Heart left ventricle (tissue), 16 donors: ENCODE measurements around the gene PIK3R6. TPM values are rescaled to one million over a fixed set of nuclear protein-coding genes. Genes with fewer than 3 reads are reported as not detected.

ENCODE experiments used
- ATAC-seq, 4 donors: fragments of 200-7000 bp; cut with Tn5 transposase; one replicate each; pipeline ENCODE4 v1.9.1; 2020 to 2022; ENCODE audit warnings: moderate library complexity in 4 of 4, mild to moderate bottlenecking in 3 of 4, moderate number of reproducible peaks in 1 of 4
- DNase-seq, 5 donors: peaks; one replicate each; pipeline ENCODE4 v3.0.0-alpha.2; 2020
- H3K27ac ChIP-seq, 12 donors: fragments of 200-600 bp; sonication (generic) in 4 of 12; one replicate each; pipeline versions ENCODE4 v1.5.0 to v1.8.0; 2016 to 2022; ENCODE audit warnings: mild to moderate bottlenecking in 2 of 12
- H3K27me3 ChIP-seq, 9 donors: fragments of 200-600 bp; sonication (generic) in 2 of 9; one replicate each; pipeline versions ENCODE4 v1.5.1 to v1.8.0; 2016 to 2022; ENCODE audit warnings: mild to moderate bottlenecking in 3 of 9
- H3K36me3 ChIP-seq, 9 donors: fragments of 200-600 bp; sonication (generic) in 2 of 9; one replicate each; pipeline versions ENCODE4 v1.5.0 to v1.8.0; 2018 to 2022; ENCODE audit warnings: mild to moderate bottlenecking in 2 of 9
- H3K4me1 ChIP-seq, 12 donors: fragments of 200-600 bp; sonication (generic) in 4 of 12; one replicate each; pipeline versions ENCODE4 v1.5.0 to v1.8.0; 2016 to 2022; ENCODE audit warnings: mild to moderate bottlenecking in 3 of 12
- H3K4me3 ChIP-seq, 12 donors: fragments of 200-600 bp; sonication (generic) in 4 of 12; one replicate each; pipeline versions ENCODE4 v1.5.0 to v1.8.0; 2017 to 2022; ENCODE audit warnings: mild to moderate bottlenecking in 9 of 12, moderate library complexity in 4 of 12
- H3K9me3 ChIP-seq, 12 donors: fragments of 200-600 bp; sonication (generic) in 4 of 12; one replicate each; pipeline versions ENCODE4 v1.5.0 to v1.8.0; 2016 to 2022; ENCODE audit warnings: mild to moderate bottlenecking in 1 of 12
- CTCF ChIP-seq, 12 donors: fragments of 200-600 bp; sonication (generic) in 4 of 12; IDR thresholded peaks; one replicate each; pipeline versions ENCODE4 v1.5.0 to v1.8.0; 2018 to 2022; ENCODE audit warnings: antibody characterized with exemption in 12 of 12, mild to moderate bottlenecking in 5 of 12
- POLR2A ChIP-seq, 2 donors: fragments of 450-650 bp; IDR thresholded peaks; one replicate each; pipeline ENCODE4 v1.6.1; 2017; ENCODE audit warnings: antibody characterized with exemption in 2 of 2, mild to moderate bottlenecking in 2 of 2, moderate library complexity in 2 of 2
- WGBS, 4 donors: extraction: QIAGEN DNeasy Blood & Tissue Kit in 2 of 4; methylation state at CpG; one replicate each; pipeline versions ENCODE4 v1.1.5 to v1.1.7; 2013 to 2018; 5-methylcytosine and 5-hydroxymethylcytosine counted together
- intact Hi-C, 10 donors: fragments of 100-400 bp; cut with DNase I; formaldehyde crosslinking; loops; one replicate each; pipeline versions ENCODE4 v1.11.1 to v1.14.2; 2022
- polyA plus RNA-seq, 2 donors: library from polyadenylated mRNA; stranded (reverse); fragments of 200-250 nt; gene quantifications; one replicate each; pipeline ENCODE4 v1.2.3, GENCODE V29; 2013
- total RNA-seq, 9 donors: library from RNA; depleted of rRNA in 2 of 9; stranded (reverse); fragments of >200 nt in 2 of 9; fragmentation: NEBNext Ultra II Directional in 3 of 9; extraction: Animal tissue kit (Norgen Biotek cat#: 25700) in 3 of 9; gene quantifications; one replicate each; pipeline versions ENCODE4 v1.1.0 to v1.2.4, GENCODE V29; 2016 to 2023
- donor health status: ischemic (EF 13 %, LVEDD 7.1; RV severe dilation, severe dysfunction).
- donor health status: healthy with polysubstance abuse.
- donor health status: DM: no; HTN: yes; CAD: no.
- donor health status: DM: no; HTN: no; CAD: no.
- donor health status: ischemic (EF 25% LVEDD 6.9; RV normal size, moderate dysfunction).
- donor health status: ischemic (EF 25% LVEDD 5.7; RV mildly dilated, moderate dysfunction).
- donor health status: healthy.
- donor health status: DM: yes; HTN: yes; CAD: no.
- donor health status: ischemic (EF 35%, LVEDD 5.7; RV mildly dilated, moderate dysfunction).
- donor health status: nonischemic (EF 11% LVEDD 7.7; RV severe dilation, severe dysfunction).
- donor health status: DM: yes; HTN: yes; CAD: no.
- donor health status: PGD.
- donor health status: ischemic (EF 29% LVEDD 5.4; RV normal size, mild dysfunction).
- donor health status: nonischemic (EF 23%, LVEDD 6.1; RV moderate dilation, normal function).

PIK3R6 gene
- total and polyA plus RNA-seq, 11 donors = 0.21 to 5.4 (median 1.0) TPM

- Histone ChIP-seq H3K36me3 (peaks cover 0 to 53% (median 0%) of the 10 kb centered on the region in 9 donors), H3K4me1 (peaks cover 0 to 21% (median 0%) of the 10 kb centered on the region in 12 donors), H3K9me3 (no peaks in the 10 kb centered on the region), H3K4me3 (peak overlapping the region in 5 of 12 donors; percentile 4 to 20 (median 17)), H3K27ac (no peak overlapping the region), H3K27me3 (peaks cover 0 to 4% (median 0%) of the 10 kb centered on the region in 9 donors)
- ATAC-seq (no peak), DNase-seq (peak in 1 of 5 donors; percentile 14)
- WGBS, 4 donors = 74 to 77% (median 76%) methylated on average over 17 of the region's 17 CpGs
- intact Hi-C loops = loop anchor here in 6 of 10 donors (5.0 to 10.0 kb wide), 7 partner anchors 57 to 479 kb away; no protein-coding TSS in a partner anchor
- TF ChIP-seq POLR2A (IDR thresholded peaks at IDR 0.05) (no peak), CTCF (IDR thresholded peaks at IDR 0.05) (no peak)
Observed at GRCh38 chr17:8894202-8894671, 26.8 kb upstream of the PIK3R6 start.

- no peaks in the 10 kb centered on the region for H3K9me3 ChIP-seq
- WGBS, 4 donors = 86 to 92% (median 91%) methylated on average over 14 to 15 of the region's 15 CpGs
- peaks cover 0 to 16% (median 0%) of the 10 kb centered on the region in 12 donors for H3K4me1 ChIP-seq
- no peak for TF ChIP-seq POLR2A (IDR thresholded peaks at IDR 0.05)
- TF ChIP-seq CTCF (IDR thresholded peaks at IDR 0.05) = no peak
- no peak overlapping the region for H3K27ac ChIP-seq
- DNase-seq = peak in 1 of 5 donors; percentile 9
- H3K36me3 ChIP-seq = peaks cover 0 to 58% (median 0%) of the 10 kb centered on the region in 9 donors
- no peak for ATAC-seq
- intact Hi-C loops = loop anchor here in 6 of 10 donors (5.0 to 10.0 kb wide), 7 partner anchors 56 to 479 kb away; no protein-coding TSS in a partner anchor
- H3K4me3 ChIP-seq = no peak overlapping the region
- H3K27me3 ChIP-seq = peaks cover 0 to 4% (median 0%) of the 10 kb centered on the region in 9 donors
Observed at GRCh38 chr17:8893621-8894201, 26.2 kb upstream of the PIK3R6 start.

- no peak for DNase-seq
- TF ChIP-seq CTCF (IDR thresholded peaks at IDR 0.05) = no peak
- TF ChIP-seq POLR2A (IDR thresholded peaks at IDR 0.05) = no peak
- intact Hi-C loops = loop anchor here in 6 of 10 donors (5.0 to 10.0 kb wide), 7 partner anchors 56 to 478 kb away; no protein-coding TSS in a partner anchor
- Histone ChIP-seq H3K9me3 (no peaks in the 10 kb centered on the region), H3K4me3 (no peak overlapping the region), H3K4me1 (peaks cover 0 to 20% (median 4%) of the 10 kb centered on the region in 12 donors), H3K27me3 (peaks cover 0 to 2% (median 0%) of the 10 kb centered on the region in 9 donors), H3K36me3 (peaks cover 0 to 63% (median 0%) of the 10 kb centered on the region in 9 donors), H3K27ac (no peak overlapping the region)
- no peak for ATAC-seq
- 86 to 95% (median 94%) methylated on average over 3 of the region's 3 CpGs for WGBS, 4 donors
Observed at GRCh38 chr17:8893059-8893458, 25.6 kb upstream of the PIK3R6 start.

GRCh38 chr17:8892338-8892690 lies 24.8 kb upstream of the PIK3R6 start:
- Histone ChIP-seq H3K27ac (no peak overlapping the region), H3K4me3 (no peak overlapping the region), H3K4me1 (peaks cover 0 to 21% (median 5%) of the 10 kb centered on the region in 12 donors), H3K27me3 (no peaks in the 10 kb centered on the region), H3K9me3 (no peaks in the 10 kb centered on the region), H3K36me3 (peaks cover 0 to 62% (median 0%) of the 10 kb centered on the region in 9 donors)
- intact Hi-C loops = loop anchor here in 6 of 10 donors (5.0 to 10.0 kb wide), 7 partner anchors 55 to 478 kb away; no protein-coding TSS in a partner anchor
- 61 to 70% (median 66%) methylated on average over 6 of the region's 6 CpGs for WGBS, 4 donors
- DNase-seq = no peak
- ATAC-seq = no peak
- TF ChIP-seq POLR2A (IDR thresholded peaks at IDR 0.05) (no peak), CTCF (IDR thresholded peaks at IDR 0.05) (no peak)
